Naive thymus-derived CD4-positive, alpha-beta T cell (primary cell): Measurements from ENCODE around the gene KLHL35. TPM values are rescaled to one million over a fixed set of nuclear protein-coding genes. Genes with fewer than 3 reads are reported as not detected.
"Not testable (repeated sequence)": the region's sequence is repeated elsewhere in the genome, so short reads cannot be mapped to it uniquely, and the experiment has no call there.

ENCODE experiments used
- ATAC-seq: fragments of 150-1000 bp; cut with Tn5 transposase; 2 replicates; pipeline ENCODE4 v1.10.0; 2021; ENCODE audit warnings: mild to moderate bottlenecking, moderate library complexity
- CTCF ChIA-PET: fragments of 350-600 bp; sonication (Branson Sonifier 250); formaldehyde crosslinking; loops from one replicate; lab custom pipeline; 2021; ENCODE audit warnings: antibody characterized with exemption; lab: Charles Lee
- POLR2A ChIA-PET: fragments of 350-600 bp; sonication (Branson Sonifier 250); formaldehyde crosslinking; loops from one replicate; lab custom pipeline; 2021; ENCODE audit warnings: antibody characterized with exemption, inconsistent platforms; lab: Charles Lee
- DNase-seq, 9 donors: peaks; one replicate each; pipeline versions ENCODE4 v3.0.0 to v3.0.0-alpha.2; 2020 to 2022; ENCODE audit warnings: mixed read lengths in 1 of 9
- H3K27ac ChIP-seq: one replicate; pipeline ENCODE4 v1.7.0; 2013; ENCODE audit warnings: mild to moderate bottlenecking, low read depth, low read length, moderate library complexity
- H3K27me3 ChIP-seq, 2 donors: one replicate each; pipeline ENCODE4 v1.7.0; 2013; ENCODE audit warnings: low read length in 2 of 2, mild to moderate bottlenecking in 2 of 2, moderate library complexity in 2 of 2; ENCODE audit not compliant: control insufficient read depth in 2 of 2, insufficient read depth in 2 of 2
- H3K36me3 ChIP-seq, 3 experiments: 1 replicate in 2 of 3; 2 replicates in 1 of 3; pipeline ENCODE4 v1.7.0; 2013; ENCODE audit warnings: low read length in 3 of 3, mild to moderate bottlenecking in 3 of 3, moderate library complexity in 1 of 3; ENCODE audit not compliant: insufficient read depth in 3 of 3, control insufficient read depth in 2 of 3
- H3K4me1 ChIP-seq, 2 donors: one replicate each; pipeline ENCODE4 v1.7.0; 2013; ENCODE audit warnings: low read length in 2 of 2, mild to moderate bottlenecking in 2 of 2, moderate library complexity in 1 of 2; ENCODE audit not compliant: control insufficient read depth in 2 of 2, insufficient read depth in 2 of 2
- H3K4me3 ChIP-seq: 2 replicates; pipeline ENCODE4 v1.7.0; 2013; ENCODE audit warnings: mild to moderate bottlenecking, low read length
- H3K9me3 ChIP-seq, 3 experiments: 1 replicate in 2 of 3; 2 replicates in 1 of 3; pipeline ENCODE4 v1.7.0; 2013; ENCODE audit warnings: low read length in 3 of 3; ENCODE audit not compliant: control insufficient read depth in 2 of 3
- H3K27ac Mint-ChIP-seq, 9 donors: one replicate each; pipeline ENCODE4 v1.8.0; 2020 to 2022; ENCODE audit warnings: mixed read lengths in 9 of 9, mild to moderate bottlenecking in 8 of 9, moderate library complexity in 5 of 9, inconsistent platforms in 2 of 9
- H3K27me3 Mint-ChIP-seq, 5 donors: one replicate each; pipeline ENCODE4 v1.8.0; 2021 to 2022; ENCODE audit warnings: mixed read lengths in 5 of 5, mild to moderate bottlenecking in 1 of 5
- H3K36me3 Mint-ChIP-seq, 5 donors: one replicate each; pipeline ENCODE4 v1.8.0; 2020 to 2022; ENCODE audit warnings: mixed read lengths in 5 of 5, mild to moderate bottlenecking in 3 of 5, inconsistent platforms in 1 of 5
- H3K4me1 Mint-ChIP-seq, 7 donors: one replicate each; pipeline ENCODE4 v1.8.0; 2020 to 2022; ENCODE audit warnings: mixed read lengths in 7 of 7, mild to moderate bottlenecking in 3 of 7, inconsistent platforms in 1 of 7
- H3K4me3 Mint-ChIP-seq, 10 donors: one replicate each; pipeline ENCODE4 v1.8.0; 2020 to 2022; ENCODE audit warnings: mild to moderate bottlenecking in 10 of 10, mixed read lengths in 10 of 10, moderate library complexity in 6 of 10, inconsistent platforms in 2 of 10
- H3K9me3 Mint-ChIP-seq, 11 donors: one replicate each; pipeline ENCODE4 v1.8.0; 2020 to 2022; ENCODE audit warnings: mixed read lengths in 11 of 11, mild to moderate bottlenecking in 4 of 11, inconsistent platforms in 1 of 11, moderate library complexity in 1 of 11
- intact Hi-C, 2 donors: fragments of 100-400 bp; cut with micrococcal nuclease; formaldehyde crosslinking; loops; one replicate each; pipeline ENCODE4 v1.15.1; 2023
- polyA plus RNA-seq, 2 donors: library from polyadenylated mRNA; unstranded; fragments of 300-500 nt; fragmentation: Illumina TruSeq; gene quantifications; one replicate each; pipeline ENCODE4 v1.2.3, GENCODE V29; 2021
- total RNA-seq, 6 experiments: library from RNA in 5 of 6; stranded (reverse) in 5 of 6; gene quantifications; 1 replicate in 5 of 6; 2 replicates in 1 of 6; pipeline ENCODE4 v1.2.3 and lab custom pipeline; 2021 to 2026

The KLHL35 gene
- total and polyA plus RNA-seq, 7 experiments from 2014 or later = 0.57 to 1.4 (median 0.67) TPM

DNA sequence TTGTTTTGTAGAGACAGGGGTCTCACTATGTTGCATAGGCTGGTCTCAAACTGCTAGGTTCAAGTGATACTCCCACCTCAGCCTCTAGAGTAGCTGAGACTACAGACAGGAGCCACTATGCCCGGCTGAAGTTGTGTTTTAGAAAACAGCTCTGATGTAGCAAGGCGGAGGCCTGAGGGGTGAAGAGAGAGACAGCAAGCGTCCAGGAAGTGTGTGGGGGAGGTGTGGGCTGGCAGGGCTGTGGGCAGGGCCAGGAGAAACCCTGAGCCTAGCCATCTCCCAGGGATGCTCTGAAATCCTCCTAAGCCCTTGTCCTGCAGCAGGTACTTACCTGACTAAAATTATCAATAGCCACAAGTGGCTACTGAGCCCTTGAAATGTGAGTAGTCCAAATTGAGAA, 49.8 kb downstream of the KLHL35 start:
- H3K4me1 ChIP-seq = peaks cover 6 to 17% of the 10 kb centered on the region in 2 donors
- intact Hi-C loops = loop anchor here (1.0 to 5.0 kb wide), 3 partner anchors 41 to 241 kb away; no protein-coding TSS in a partner anchor
- Mint-ChIP-seq H3K4me1 (peaks cover 16 to 31% (median 25%) of the 10 kb centered on the region in 7 donors), H3K4me3 (peak overlapping the region; percentile 15 to 80 (median 58)), H3K9me3 (no peaks in the 10 kb centered on the region), H3K27ac (peak overlapping the region; percentile 65 to 93 (median 88)), H3K27me3 (peaks cover 0 to 10% (median 0%) of the 10 kb centered on the region in 5 donors), H3K36me3 (no peaks in the 10 kb centered on the region)
- ATAC-seq = peak; percentile 78
- H3K27me3 ChIP-seq = no peaks in the 10 kb centered on the region
- no peaks in the 10 kb centered on the region for H3K36me3 ChIP-seq
- peak overlapping the region; percentile 57 for H3K27ac ChIP-seq
- no peak overlapping the region for H3K4me3 ChIP-seq
- ChIA-PET POLR2A (interaction anchor here (0.7 to 7.0 kb wide), 11 partner anchors 12 to 105 kb away, joined by 3 to 119 read pairs (median 4); partner anchors contain the start of gene ARRB1), CTCF (interaction anchor here (0.6 to 16.2 kb wide), 11 partner anchors 9 to 143 kb away, joined by 3 to 416 read pairs (median 5); partner anchors contain the start of genes ARRB1 and GDPD5)
- H3K9me3 ChIP-seq = no peaks in the 10 kb centered on the region
- DNase-seq = peak in 7 of 9 donors; percentile 30 to 55 (median 41)

DNA sequence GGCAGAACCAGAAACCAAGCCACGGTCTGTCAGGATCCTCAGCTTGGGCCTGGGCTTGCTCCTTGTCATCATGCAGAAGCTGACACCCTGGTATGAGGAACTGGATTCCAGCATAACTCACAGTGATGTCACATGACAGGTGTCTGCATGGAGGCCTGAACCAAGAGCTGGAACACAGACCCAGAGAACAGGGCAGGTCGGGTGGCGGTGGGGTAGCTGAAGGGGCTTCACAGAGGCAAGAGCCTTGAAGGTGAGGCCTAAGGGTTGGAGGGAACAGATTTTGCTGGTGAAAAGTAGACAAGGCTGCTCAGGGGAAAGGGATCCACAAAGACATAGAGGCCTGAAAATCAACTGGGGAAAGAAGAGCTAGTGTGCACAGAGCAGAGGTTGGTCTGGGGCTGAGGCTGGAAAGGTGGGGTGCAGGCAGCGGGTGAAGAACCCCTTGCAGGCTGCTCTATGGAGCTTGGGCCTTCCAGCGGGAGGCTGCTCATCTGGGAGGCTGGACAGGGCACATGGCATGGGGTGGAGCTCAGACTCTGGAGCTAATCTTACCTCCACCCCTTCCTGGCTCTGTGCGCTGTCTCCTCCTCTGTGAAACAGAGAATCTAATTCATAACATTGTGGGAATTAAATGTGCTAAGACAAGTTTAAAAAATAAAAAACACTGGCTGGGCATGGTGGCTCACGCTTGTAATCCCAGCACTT, 52.1 kb downstream of the KLHL35 start:
- H3K4me1 Mint-ChIP-seq = peaks cover 16 to 31% (median 25%) of the 10 kb centered on the region in 7 donors
- H3K27me3 Mint-ChIP-seq = no peaks in the 10 kb centered on the region
- no peaks in the 10 kb centered on the region for H3K9me3 ChIP-seq
- H3K36me3 Mint-ChIP-seq = no peaks in the 10 kb centered on the region
- H3K36me3 ChIP-seq = no peaks in the 10 kb centered on the region
- H3K27ac ChIP-seq = no peak overlapping the region
- H3K4me3 ChIP-seq = no peak overlapping the region
- DNase-seq (no peak), ATAC-seq (peak; percentile 36)
- intact Hi-C loops = loop anchor here in 1 of 2 donors (5.0 kb wide), 2 partner anchors 39 to 239 kb away; no protein-coding TSS in a partner anchor
- ChIA-PET CTCF (interaction anchor here (1.1 to 16.2 kb wide), 3 partner anchors 8 to 104 kb away, joined by 3 to 416 read pairs (median 36); partner anchors contain the start of gene ARRB1), POLR2A (interaction anchor here (1.1 to 7.0 kb wide), 2 partner anchors 50 to 103 kb away, joined by 3 to 119 read pairs; no protein-coding TSS in a partner anchor)
- H3K4me3 Mint-ChIP-seq = no peak overlapping the region
- no peaks in the 10 kb centered on the region for H3K27me3 ChIP-seq
- H3K4me1 ChIP-seq = peaks cover 6 to 17% of the 10 kb centered on the region in 2 donors
- no peaks in the 10 kb centered on the region for H3K9me3 Mint-ChIP-seq
- peak overlapping the region in 6 of 9 donors; percentile 6 to 88 (median 66) for H3K27ac Mint-ChIP-seq

DNA sequence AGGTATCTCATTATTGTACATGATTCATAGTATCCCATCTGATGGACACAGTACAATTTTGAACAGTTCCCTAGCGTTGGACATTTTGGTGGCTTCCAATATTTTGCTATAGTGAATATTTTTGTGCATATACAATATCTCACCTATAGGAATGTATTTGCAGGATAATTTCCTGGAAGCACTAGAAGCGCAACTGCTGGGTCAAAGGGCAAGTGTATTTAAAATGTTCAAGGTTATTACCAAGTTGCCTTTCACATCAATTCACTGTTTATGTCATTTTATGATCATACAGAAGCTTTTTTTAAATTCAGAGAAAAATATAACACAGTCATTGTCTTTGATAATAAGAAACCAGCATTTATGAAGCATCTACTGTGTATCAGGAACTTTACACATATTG, 52.8 kb downstream of the KLHL35 start:
- Histone ChIP-seq H3K36me3 (no peaks in the 10 kb centered on the region), H3K4me1 (peaks cover 6 to 17% of the 10 kb centered on the region in 2 donors), H3K27me3 (no peaks in the 10 kb centered on the region), H3K27ac (no peak overlapping the region), H3K9me3 (no peaks in the 10 kb centered on the region), H3K4me3 (no peak overlapping the region)
- no peaks in the 10 kb centered on the region for H3K9me3 Mint-ChIP-seq
- peaks cover 16 to 31% (median 25%) of the 10 kb centered on the region in 7 donors for H3K4me1 Mint-ChIP-seq
- no peak overlapping the region for H3K4me3 Mint-ChIP-seq
- ChIA-PET CTCF (interaction anchor here (1.1 to 16.2 kb wide), 2 partner anchors 9 to 103 kb away, joined by 3 to 416 read pairs; no protein-coding TSS in a partner anchor), POLR2A (interaction anchor here (1.1 to 7.0 kb wide), 2 partner anchors 50 to 102 kb away, joined by 3 to 119 read pairs; no protein-coding TSS in a partner anchor)
- no peak for ATAC-seq
- peak overlapping the region in 2 of 9 donors; percentile 6 to 63 for H3K27ac Mint-ChIP-seq
- DNase-seq = no peak
- no peaks in the 10 kb centered on the region for H3K36me3 Mint-ChIP-seq
- intact Hi-C loops = loop anchor here in 1 of 2 donors (5.0 kb wide), 2 partner anchors 38 to 238 kb away; no protein-coding TSS in a partner anchor
- H3K27me3 Mint-ChIP-seq = no peaks in the 10 kb centered on the region

DNA sequence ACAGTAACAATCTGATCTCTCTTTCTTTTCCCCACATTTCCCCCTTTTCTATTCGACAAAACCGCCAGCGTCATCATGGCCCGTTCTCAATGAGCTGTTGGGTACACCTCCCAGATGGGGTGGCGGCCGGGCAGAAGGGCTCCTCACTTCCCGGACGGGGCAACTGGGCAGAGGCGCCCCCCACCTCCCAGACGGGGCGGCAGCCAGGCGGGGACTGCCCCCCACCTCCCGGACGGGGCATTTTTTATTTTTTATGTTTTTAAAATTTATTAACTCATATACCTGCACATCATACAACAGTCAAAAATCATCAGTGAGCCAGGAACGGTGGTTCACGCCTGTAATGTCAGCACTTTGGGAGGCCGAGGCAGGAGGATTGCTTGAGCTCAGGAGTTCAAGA, 54.2 kb downstream of the KLHL35 start:
- ATAC-seq, H3K27me3 Mint-ChIP-seq, DNase-seq, POLR2A ChIA-PET, H3K27ac Mint-ChIP-seq, H3K4me3 ChIP-seq, H3K36me3 Mint-ChIP-seq, H3K27ac ChIP-seq, H3K9me3 Mint-ChIP-seq, intact Hi-C loops, H3K27me3 ChIP-seq, H3K36me3 ChIP-seq, H3K4me3 Mint-ChIP-seq, H3K4me1 ChIP-seq, H3K9me3 ChIP-seq: not testable (repeated sequence)
- H3K4me1 Mint-ChIP-seq = peaks cover 8 to 20% (median 14%) of the 10 kb centered on the region in 7 donors
- CTCF ChIA-PET = interaction anchor here (0.9 to 16.2 kb wide), 2 partner anchors 10 to 102 kb away, joined by 4 to 416 read pairs; no protein-coding TSS in a partner anchor

- Histone ChIP-seq H3K36me3 (no peaks in the 10 kb centered on the region), H3K9me3 (no peaks in the 10 kb centered on the region), H3K4me3 (no peak overlapping the region), H3K27me3 (no peaks in the 10 kb centered on the region), H3K4me1 (no peaks in the 10 kb centered on the region), H3K27ac (no peak overlapping the region)
- intact Hi-C loops = no loop called here
- Mint-ChIP-seq H3K9me3 (no peaks in the 10 kb centered on the region), H3K4me1 (peaks cover 0 to 17% (median 6%) of the 10 kb centered on the region in 7 donors), H3K36me3 (no peaks in the 10 kb centered on the region), H3K27me3 (no peaks in the 10 kb centered on the region), H3K4me3 (no peak overlapping the region), H3K27ac (no peak overlapping the region)
- ChIA-PET CTCF (interaction anchor here (0.9 to 1.0 kb wide), 2 partner anchors 47 to 235 kb away, joined by 3 read pairs; no protein-coding TSS in a partner anchor), POLR2A (interaction anchor here (1.3 kb wide), 1 partner anchor 33 kb away, joined by 3 read pairs; no protein-coding TSS in a partner anchor)
- ATAC-seq (no peak), DNase-seq (no peak)
Observed at GRCh38 chr11:75376175-75376574, 56.8 kb downstream of the KLHL35 start.

DNA sequence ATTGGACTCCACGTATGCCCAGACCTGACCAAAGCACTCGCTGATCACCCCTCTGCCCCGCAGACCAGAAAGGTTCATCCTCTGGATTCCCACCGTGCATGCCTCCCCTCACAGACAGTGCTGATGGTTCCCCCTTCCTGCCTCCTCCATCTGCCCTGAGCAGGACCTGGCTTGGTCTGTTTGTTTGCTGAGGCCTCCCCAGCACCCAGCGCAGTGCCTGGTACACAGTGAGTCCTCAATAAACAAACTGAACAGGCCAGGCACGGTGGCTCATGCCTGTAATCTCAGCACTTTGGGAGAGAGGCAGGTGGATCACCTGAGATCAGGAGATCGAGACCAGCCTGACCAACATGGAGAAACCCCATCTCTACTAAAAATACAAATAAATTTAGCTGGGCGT, 57.4 kb downstream of the KLHL35 start:
- H3K4me1 ChIP-seq = no peaks in the 10 kb centered on the region
- Mint-ChIP-seq H3K9me3 (no peaks in the 10 kb centered on the region), H3K36me3 (no peaks in the 10 kb centered on the region), H3K4me3 (no peak overlapping the region), H3K4me1 (peaks cover 0 to 16% (median under 1%) of the 10 kb centered on the region in 7 donors), H3K27me3 (no peaks in the 10 kb centered on the region), H3K27ac (peak overlapping the region in 1 of 9 donors; percentile 74)
- ChIA-PET CTCF (interaction anchor here (0.9 to 1.4 kb wide), 3 partner anchors 47 to 235 kb away, joined by 3 read pairs; no protein-coding TSS in a partner anchor), POLR2A (interaction anchor here (1.3 kb wide), 1 partner anchor 32 kb away, joined by 3 read pairs; no protein-coding TSS in a partner anchor)
- H3K27ac ChIP-seq = no peak overlapping the region
- ATAC-seq (no peak), DNase-seq (no peak)
- H3K4me3 ChIP-seq = no peak overlapping the region
- intact Hi-C loops = no loop called here
- H3K9me3 ChIP-seq = no peaks in the 10 kb centered on the region
- H3K27me3 ChIP-seq = no peaks in the 10 kb centered on the region
- H3K36me3 ChIP-seq = no peaks in the 10 kb centered on the region
